Neural cell (in vitro differentiated cells): ENCODE measurements around the gene ATP6V1G3. TPM values are rescaled to one million over a fixed set of nuclear protein-coding genes. Genes with fewer than 3 reads are reported as not detected.

ENCODE experiments used
- H2AFZ ChIP-seq: fragments of 200-600, 300-800 bp; sonication (generic), shearing (Covaris generic); 2 replicates; pipeline ENCODE4 v1.6.0; 2014; ENCODE audit warnings: low read depth, mild to moderate bottlenecking, antibody characterized with exemption, low read length, moderate library complexity
- H3F3A ChIP-seq: fragments of 200-600 bp; shearing (Covaris generic); 2 replicates; pipeline ENCODE4 v1.6.1; 2016; ENCODE audit warnings: mild to moderate bottlenecking, moderate library complexity, mixed read lengths, antibody characterized with exemption, low read length; ENCODE audit not compliant: insufficient read depth, poor library complexity, severe bottlenecking
- H3K27ac ChIP-seq: fragments of 200-600, 300-800 bp; sonication (generic), shearing (Covaris generic); 2 replicates; pipeline ENCODE4 v1.5.1; 2014; ENCODE audit warnings: mild to moderate bottlenecking, low read length, moderate library complexity
- H3K27me3 ChIP-seq: fragments of 300-800, 200-600 bp; sonication (generic), shearing (Covaris generic); 2 replicates; pipeline ENCODE4 v1.6.0; 2014; ENCODE audit warnings: mild to moderate bottlenecking, low read depth, low read length, moderate library complexity; ENCODE audit not compliant: insufficient read depth
- H3K36me3 ChIP-seq: fragments of 300-800, 200-600 bp; sonication (generic), shearing (Covaris generic); 2 replicates; pipeline ENCODE4 v1.5.1; 2014; ENCODE audit warnings: mild to moderate bottlenecking, antibody characterized with exemption, low read length, moderate library complexity; ENCODE audit not compliant: insufficient read depth
- H3K4me2 ChIP-seq: fragments of 300-800, 200-600 bp; sonication (generic), shearing (Covaris generic); 2 replicates; pipeline ENCODE4 v1.6.0; 2014; ENCODE audit warnings: mild to moderate bottlenecking, low read length
- H3K4me3 ChIP-seq: fragments of 300-800, 200-600 bp; sonication (generic), shearing (Covaris generic); 2 replicates; pipeline ENCODE4 v1.5.1; 2014; ENCODE audit warnings: mild to moderate bottlenecking, low read length, moderate library complexity
- H3K79me2 ChIP-seq: fragments of 200-600 bp; shearing (Covaris generic); replicated peaks from 2 replicates; pipeline ENCODE4 v1.6.0; 2014; ENCODE audit warnings: mild to moderate bottlenecking, low read length, moderate library complexity; ENCODE audit not compliant: insufficient read depth
- H3K9ac ChIP-seq: fragments of 300-800, 200-600 bp; sonication (generic), shearing (Covaris generic); 2 replicates; pipeline ENCODE4 v1.6.1; 2016; ENCODE audit warnings: mild to moderate bottlenecking, low read length, mixed read lengths
- H3K9me2 ChIP-seq: fragments of 200-600 bp; shearing (Covaris generic); 2 replicates; pipeline ENCODE4 v1.6.1; 2016; ENCODE audit warnings: mild to moderate bottlenecking, low read length, mixed read lengths; ENCODE audit not compliant: insufficient read depth
- H3K9me3 ChIP-seq: fragments of 200-600, 300-800 bp; sonication (generic), shearing (Covaris generic); 2 replicates; pipeline ENCODE4 v1.6.1; 2016; ENCODE audit warnings: mild to moderate bottlenecking, mixed run types, low read length, moderate library complexity, mixed read lengths
- H4K20me1 ChIP-seq: fragments of 200-600 bp; shearing (Covaris generic); 2 replicates; pipeline ENCODE4 v1.6.1; 2016; ENCODE audit warnings: mild to moderate bottlenecking, mixed run types; ENCODE audit not compliant: insufficient read depth
- CTCF ChIP-seq: fragments of 450-650 bp; IDR thresholded peaks from 2 replicates; pipeline ENCODE4 v1.5.1; 2014; ENCODE audit warnings: antibody characterized with exemption, mild to moderate bottlenecking, moderate library complexity; ENCODE audit not compliant: poor library complexity, severe bottlenecking
- EP300 ChIP-seq: fragments of 450-650 bp; conservative IDR thresholded peaks from 2 replicates; pipeline ENCODE4 v1.6.1; 2014; ENCODE audit warnings: antibody characterized with exemption, mild to moderate bottlenecking, moderate library complexity; ENCODE audit not compliant: poor library complexity, severe bottlenecking
- EZH2 ChIP-seq: fragments of 200-600, 300-800 bp; shearing (Covaris generic), sonication (generic); IDR thresholded peaks from 2 replicates; pipeline ENCODE4 v1.6.1; 2014; ENCODE audit warnings: antibody characterized with exemption, low read length, borderline replicate concordance, mild to moderate bottlenecking; ENCODE audit not compliant: insufficient read depth, poor library complexity, severe bottlenecking
- MXI1 ChIP-seq: fragments of 450-650 bp; conservative IDR thresholded peaks from 2 replicates; pipeline ENCODE4 v1.6.1; 2014; ENCODE audit warnings: antibody characterized with exemption, mild to moderate bottlenecking; ENCODE audit not compliant: poor library complexity, severe bottlenecking
- POLR2AphosphoS5 ChIP-seq: IDR thresholded peaks from 2 replicates; pipeline ENCODE4 v1.6.1; 2012
- RAD21 ChIP-seq: fragments of 450-650 bp; conservative IDR thresholded peaks from 2 replicates; pipeline ENCODE4 v1.6.1; 2014; ENCODE audit warnings: antibody characterized with exemption, mild to moderate bottlenecking, moderate library complexity
- REST ChIP-seq: IDR thresholded peaks from 2 replicates; pipeline ENCODE4 v1.6.1; 2012; ENCODE audit warnings: borderline replicate concordance
- SMC3 ChIP-seq: fragments of 450-650 bp; conservative IDR thresholded peaks from 2 replicates; pipeline ENCODE4 v1.6.1; 2014; ENCODE audit warnings: antibody characterized with exemption, mild to moderate bottlenecking, moderate library complexity; ENCODE audit not compliant: poor library complexity
- TAF1 ChIP-seq: IDR thresholded peaks from 2 replicates; pipeline ENCODE4 v1.6.1; 2012; ENCODE audit warnings: low read depth
- polyA plus RNA-seq: library from polyadenylated mRNA; depleted of rRNA; stranded (reverse); fragments of >200 nt; gene quantifications from 2 replicates; pipeline ENCODE4 v1.2.3, GENCODE V29; 2014

The ATP6V1G3 gene
- polyA plus RNA-seq, 1 donor from 2014 or later, result not detected

- no peak for TF ChIP-seq SMC3
- TF ChIP-seq TAF1, result no peak
- TF ChIP-seq EP300, result no peak
- no peak for TF ChIP-seq EZH2
- no peak for TF ChIP-seq POLR2AphosphoS5
- no peak for TF ChIP-seq CTCF
- TF ChIP-seq RAD21, result no peak
- TF ChIP-seq REST, result no peak
- no peak for TF ChIP-seq MXI1
- Histone ChIP-seq H3K79me2 (no peaks in the 10 kb centered on the region), H3K4me2 (no peak overlapping the region), H4K20me1 (no peaks in the 10 kb centered on the region), H2AFZ (no peak overlapping the region), H3K9me2 (no peaks in the 10 kb centered on the region), H3K4me3 (no peak overlapping the region), H3K27me3 (no peaks in the 10 kb centered on the region), H3F3A (no peaks in the 10 kb centered on the region), H3K36me3 (no peaks in the 10 kb centered on the region), H3K9me3 (no peaks in the 10 kb centered on the region), H3K27ac (no peak overlapping the region), H3K9ac (no peak overlapping the region)
These were observed 8.4 kb upstream of the ATP6V1G3 start for GRCh38 chr1:198548890-198549289.

- H3K9me2 ChIP-seq, result no peaks in the 10 kb centered on the region
- H3K9me3 ChIP-seq, result no peaks in the 10 kb centered on the region
- H3K79me2 ChIP-seq, result no peaks in the 10 kb centered on the region
- TF ChIP-seq REST (no peak), CTCF (no peak), EZH2 (no peak), TAF1 (no peak), POLR2AphosphoS5 (no peak), MXI1 (no peak), SMC3 (no peak), RAD21 (no peak), EP300 (no peak)
- no peaks in the 10 kb centered on the region for H4K20me1 ChIP-seq
- H3K9ac ChIP-seq, result no peak overlapping the region
- H3K27me3 ChIP-seq, result no peaks in the 10 kb centered on the region
- no peak overlapping the region for H3K4me3 ChIP-seq
- H3K4me2 ChIP-seq, result no peak overlapping the region
- no peaks in the 10 kb centered on the region for H3F3A ChIP-seq
- no peaks in the 10 kb centered on the region for H3K36me3 ChIP-seq
- no peak overlapping the region for H2AFZ ChIP-seq
- no peak overlapping the region for H3K27ac ChIP-seq
These were observed 4.7 kb upstream of the ATP6V1G3 start for GRCh38 chr1:198545156-198545555.
